SHP77 (cell line): ENCODE results near the gene LIN7B.
A peak's percentile ranks its signal among the peaks of the same experiment; 100 is the strongest.

ENCODE experiments used
- DNase-seq, 2 experiments: peaks; one replicate each; lab custom pipeline; 2025; lab: John Stamatoyannopoulos, UW

The LIN7B gene, protein sequence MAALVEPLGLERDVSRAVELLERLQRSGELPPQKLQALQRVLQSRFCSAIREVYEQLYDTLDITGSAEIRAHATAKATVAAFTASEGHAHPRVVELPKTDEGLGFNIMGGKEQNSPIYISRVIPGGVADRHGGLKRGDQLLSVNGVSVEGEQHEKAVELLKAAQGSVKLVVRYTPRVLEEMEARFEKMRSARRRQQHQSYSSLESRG

DNA sequence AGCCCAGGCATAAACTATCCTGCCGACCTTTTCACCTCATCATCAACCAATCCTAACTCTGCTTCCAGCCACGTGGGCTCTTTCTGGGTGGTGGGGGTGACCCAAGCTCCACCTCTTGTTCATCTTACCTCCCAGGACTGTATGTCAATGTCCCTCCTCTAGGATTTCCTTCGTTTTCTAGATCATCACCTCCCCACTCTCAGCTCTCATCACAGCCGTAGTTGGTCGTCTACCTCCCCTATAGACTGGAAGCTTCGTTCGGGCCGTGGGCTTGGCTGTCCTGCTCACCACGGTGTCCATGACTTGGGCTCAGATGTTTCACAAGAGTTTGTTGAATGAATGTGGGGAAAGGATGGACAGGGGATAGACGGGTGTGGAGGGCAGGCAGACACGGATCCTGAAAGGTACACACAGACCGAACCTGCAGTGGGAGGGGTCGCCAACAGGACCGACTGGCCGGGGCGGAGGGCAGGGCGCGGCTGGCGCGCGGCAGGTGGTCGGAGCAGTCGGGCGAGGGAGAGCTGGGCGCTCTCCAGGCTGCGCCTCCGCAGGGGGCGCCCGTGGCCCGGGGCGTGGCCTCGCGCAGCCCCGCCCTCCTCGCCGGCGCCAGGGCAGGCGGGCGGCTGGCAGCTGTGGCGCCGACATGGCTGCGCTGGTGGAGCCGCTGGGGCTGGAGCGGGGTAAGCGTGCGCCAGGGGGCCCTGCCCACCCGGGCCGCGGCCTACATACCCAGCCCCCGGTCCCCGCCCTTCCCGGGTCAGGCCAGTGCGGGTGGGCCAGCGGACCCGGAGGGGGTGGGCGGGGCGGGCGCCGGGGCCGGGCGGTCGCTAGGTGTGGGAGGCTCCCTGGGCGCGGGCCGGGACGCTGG lies at the start of gene LIN7B:
LIN7B (plus strand) TSS at position 609 of the 868 bp plus-strand sequence; CDS start at position 644, 35 bp downstream.
- DNase-seq: peak; percentile 46 to 73

DNA sequence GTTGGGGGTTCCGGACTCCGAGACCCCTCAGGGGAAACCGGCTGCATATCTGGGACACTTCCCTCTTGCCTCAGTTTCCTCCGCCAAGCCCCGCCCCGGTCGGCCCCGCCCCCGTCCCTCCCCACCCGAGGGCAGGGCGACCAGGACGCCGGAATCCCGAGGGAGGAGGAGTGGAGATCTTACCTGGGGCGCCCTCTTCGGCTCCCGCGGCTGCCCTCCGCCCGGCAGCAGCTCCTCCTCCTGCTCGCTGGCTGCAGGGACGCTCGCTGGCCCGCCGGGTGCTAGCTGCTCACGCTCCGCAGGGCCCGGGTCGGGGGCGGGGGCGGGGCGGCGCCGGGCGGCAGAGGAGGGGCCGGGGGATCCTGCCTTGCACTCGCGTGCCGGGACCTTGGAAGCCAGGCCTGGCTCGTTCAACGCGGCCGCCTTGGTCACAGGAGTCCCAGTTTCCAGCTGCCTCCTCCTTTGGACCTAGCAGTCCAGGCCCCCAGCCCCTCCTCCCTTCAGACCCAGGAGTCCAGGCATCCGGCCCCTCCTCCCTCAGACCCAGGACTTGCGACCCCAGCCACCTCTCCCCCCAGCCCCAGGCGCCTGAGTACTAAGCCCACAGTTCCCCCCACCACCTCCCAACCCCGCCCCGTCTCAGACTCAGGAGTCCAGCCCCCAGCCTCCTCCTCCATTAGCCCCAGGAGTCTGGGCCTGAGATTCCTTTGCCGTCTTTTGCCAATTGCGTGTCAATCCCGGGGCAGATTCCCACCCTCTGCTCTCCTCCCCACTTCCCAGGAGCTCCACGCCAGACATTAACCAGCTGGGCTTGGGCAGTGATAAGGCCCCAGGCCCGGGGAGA lies 49.2 kb upstream of the LIN7B start, which contains the start of gene NTF4:
NTF4 (minus strand) TSS at position 51 of the 844 bp plus-strand sequence. CDS start 2,821 bp downstream, outside the sequence.
- DNase-seq: no peak

- DNase-seq: no peak
Observed at GRCh38 chr19:49065905-49066512, 48.2 kb upstream of the LIN7B start.

DNA sequence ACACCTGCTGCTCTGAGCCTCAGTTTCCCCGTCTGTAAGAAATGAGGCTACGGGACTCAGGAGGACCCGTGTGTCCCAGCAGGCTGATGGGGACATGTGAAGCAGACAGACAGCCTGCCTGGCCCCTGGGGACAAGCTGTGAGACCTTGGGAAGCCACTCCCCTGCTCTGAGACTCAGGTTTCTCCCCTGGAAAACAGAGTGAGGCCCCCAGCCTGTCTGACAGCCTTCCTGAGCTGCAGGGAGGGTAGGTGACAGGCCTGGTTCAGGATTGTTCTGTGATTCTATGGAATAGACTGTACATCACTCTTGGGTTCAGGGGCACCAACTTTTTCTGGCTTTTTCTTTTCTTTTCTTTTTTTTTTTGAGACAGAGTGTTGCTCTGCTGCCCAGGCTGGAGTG lies 46.6 kb upstream of the LIN7B start:
- DNase-seq: no peak

DNA sequence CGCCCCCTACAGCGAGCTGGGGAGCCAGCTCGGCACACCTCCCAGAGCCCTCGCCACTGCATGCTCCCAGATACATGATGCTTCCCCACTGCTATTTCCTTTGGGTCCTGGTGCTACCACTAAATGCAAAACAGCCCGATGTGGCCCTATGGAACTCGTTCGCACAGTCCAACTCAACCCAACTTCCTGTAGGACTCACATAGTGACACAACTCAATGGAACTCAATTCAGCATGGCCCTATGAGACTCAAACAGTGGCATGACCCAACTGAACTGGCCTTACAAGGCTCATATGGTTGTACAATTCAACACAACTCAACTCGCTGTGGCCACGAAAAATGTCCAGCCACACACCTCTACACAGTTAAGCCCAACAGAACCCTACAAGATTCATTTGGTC lies 45.1 kb upstream of the LIN7B start:
- no peak for DNase-seq

GRCh38 chr19:49070416-49070815 lies 43.8 kb upstream of the LIN7B start:
- no peak for DNase-seq

DNA sequence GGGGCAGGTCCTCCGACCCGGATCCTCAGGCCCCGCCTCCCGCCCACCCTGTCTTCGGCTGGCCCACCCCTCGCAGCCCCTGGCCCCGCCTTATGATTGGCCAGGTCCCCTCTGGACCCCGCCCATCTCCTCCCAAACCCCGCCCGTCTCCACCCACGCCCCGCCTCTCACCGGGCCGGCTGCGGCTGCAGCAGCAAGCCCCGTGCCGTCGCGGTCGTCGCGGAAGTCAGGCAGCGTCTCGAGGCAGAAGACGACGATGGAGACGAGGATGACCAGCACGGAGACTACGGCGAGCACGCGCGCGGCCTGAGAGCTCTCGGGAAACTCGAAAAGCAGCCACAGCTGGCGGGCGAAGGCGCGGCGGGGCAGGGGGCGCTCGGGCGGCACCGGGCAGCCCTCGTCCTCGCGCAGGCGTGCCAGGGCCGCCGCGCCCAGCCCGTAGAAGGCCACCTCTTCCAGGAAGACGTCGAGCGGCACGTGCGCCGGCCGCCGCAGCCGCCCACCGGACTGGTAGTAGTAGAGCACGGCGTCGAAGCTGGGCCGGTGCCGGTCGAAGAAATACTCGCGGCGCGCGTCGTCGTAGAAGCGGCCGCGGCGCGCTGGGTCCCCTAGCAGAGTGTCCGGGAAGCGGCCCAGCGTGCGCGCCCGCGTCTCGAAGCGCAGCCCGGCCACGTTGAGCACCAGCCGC lies 42.2 kb upstream of the LIN7B start:
- no peak for DNase-seq

GRCh38 chr19:49073514-49074378 lies 40.4 kb upstream of the LIN7B start:
- DNase-seq: peak; percentile 54 to 62

GRCh38 chr19:49074869-49075268 lies 39.3 kb upstream of the LIN7B start:
- peak; percentile 39 to 72 for DNase-seq

DNA sequence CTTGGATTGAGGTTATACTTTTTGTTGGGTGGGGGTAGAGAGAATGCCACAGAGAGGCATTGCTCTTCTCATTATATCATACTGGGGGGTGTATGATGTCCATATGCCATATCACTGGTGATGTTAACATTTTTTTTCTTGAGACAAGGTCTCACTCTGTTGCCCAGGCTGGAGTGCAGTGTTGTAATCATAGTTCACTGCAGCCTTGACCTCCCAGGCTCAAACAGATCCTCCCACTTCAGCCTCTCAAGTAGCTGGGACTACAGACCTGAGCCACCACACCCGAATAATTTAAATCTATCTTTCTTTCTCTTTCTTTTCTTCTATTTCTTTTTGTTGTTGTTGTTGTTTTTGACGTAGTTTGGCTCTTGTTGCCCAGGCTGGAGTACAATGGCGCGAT lies 33.8 kb upstream of the LIN7B start:
- DNase-seq: no peak

GRCh38 chr19:49081273-49081672 lies 32.9 kb upstream of the LIN7B start:
- DNase-seq: no peak

- no peak for DNase-seq
Observed at GRCh38 chr19:49084206-49085019, 29.8 kb upstream of the LIN7B start.

- peak; percentile 99 for DNase-seq
Observed at GRCh38 chr19:49085020-49085867, 28.9 kb upstream of the LIN7B start, which contains the start of gene SNRNP70. TSS of gene SNRNP70 (plus strand) at chr19:49085451. CDS start at chr19:49086415, 964 bp downstream.

- DNase-seq: no peak
Observed at GRCh38 chr19:49085868-49086232, 28.3 kb upstream of the LIN7B start.

DNA sequence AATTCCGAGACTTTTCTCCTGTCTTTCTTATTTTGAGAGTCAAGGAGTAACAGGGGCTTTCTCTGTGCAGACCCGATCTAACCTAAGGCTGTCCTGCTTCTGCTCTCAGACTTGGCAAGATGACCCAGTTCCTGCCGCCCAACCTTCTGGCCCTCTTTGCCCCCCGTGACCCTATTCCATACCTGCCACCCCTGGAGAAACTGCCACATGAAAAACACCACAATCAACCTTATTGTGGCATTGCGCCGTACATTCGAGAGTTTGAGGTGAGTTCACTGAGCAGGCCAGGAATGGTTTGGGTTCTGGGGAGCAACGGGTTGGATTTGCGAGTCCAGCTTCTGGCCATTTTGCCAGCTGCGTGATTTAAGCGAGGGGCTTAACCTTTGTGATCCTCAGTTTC lies 27.9 kb upstream of the LIN7B start:
- DNase-seq: no peak

DNA sequence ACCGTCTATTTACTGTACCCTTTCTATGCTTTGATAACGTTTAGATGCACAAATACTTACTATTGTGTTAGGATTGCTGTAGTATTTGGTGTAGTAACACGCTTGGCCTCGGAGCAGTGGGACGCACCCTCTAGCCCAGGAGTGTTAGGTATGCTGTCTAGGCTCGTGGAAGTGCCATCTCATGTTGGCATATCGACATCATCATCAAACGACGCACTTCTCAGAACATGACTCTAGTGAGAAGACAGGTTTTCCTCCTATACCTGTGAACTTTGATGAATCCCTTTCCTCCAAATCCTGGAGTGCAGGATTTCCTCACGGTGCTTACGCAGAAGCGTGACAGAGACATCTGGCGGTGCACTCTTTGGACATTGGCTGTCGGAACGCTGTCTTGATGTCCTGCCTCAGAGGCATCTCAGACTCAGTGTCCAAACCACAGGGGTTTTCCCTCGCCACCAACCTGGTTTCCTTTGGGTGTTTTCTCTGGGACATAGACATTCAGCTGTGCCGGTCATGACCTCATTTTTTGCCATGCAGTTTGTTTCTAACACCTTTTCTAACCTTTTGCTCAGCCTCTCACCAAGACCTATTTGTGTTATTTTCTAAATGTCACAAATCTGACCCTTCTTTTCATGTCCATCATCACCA lies 22.7 kb upstream of the LIN7B start:
- no peak for DNase-seq

- no peak for DNase-seq
Observed at GRCh38 chr19:49092686-49093085, 21.5 kb upstream of the LIN7B start.
